H1 (cell line): ENCODE measurements around the gene HS6ST3. TPM values are rescaled to one million over a fixed set of nuclear protein-coding genes. Genes with fewer than 3 reads are reported as not detected.

Experiments used
- CTCF ChIA-PET: fragments of 300-600 bp; sonication (Branson Sonifier 250); formaldehyde crosslinking; loops from one replicate; lab custom pipeline; 2021; ENCODE audit not compliant: partially characterized antibody; lab: Charles Lee
- POLR2A ChIA-PET: fragments of 300-600 bp; sonication (Branson Sonifier 250); formaldehyde crosslinking; loops from one replicate; lab custom pipeline; 2021; ENCODE audit warnings: inconsistent platforms; ENCODE audit not compliant: partially characterized antibody; lab: Charles Lee
- DNase-seq, 2 experiments: peaks; one replicate each; pipeline versions ENCODE4 v3.0.0 to v3.0.0-alpha.2; 2010 to 2022; ENCODE audit warnings: low spot score in 2 of 2, low read depth in 1 of 2, mixed read lengths in 1 of 2
- FAIRE-seq: peaks from 2 replicates; lab custom pipeline; 2011; peaks lifted over from hg19 to GRCh38; lab: Jason Lieb, UNC
- H2AFZ ChIP-seq: 2 replicates; pipeline ENCODE4 v1.8.1; 2012; ENCODE audit warnings: low read length, inconsistent platforms
- H2AK5ac ChIP-seq: 2 replicates; pipeline ENCODE4 v1.6.1; 2013; ENCODE audit warnings: low read depth, low read length
- H2BK120ac ChIP-seq: replicated peaks from 2 replicates; pipeline ENCODE3; 2013; ENCODE audit warnings: low read depth, low read length, inconsistent platforms
- H2BK12ac ChIP-seq: 2 replicates; pipeline ENCODE4 v1.6.1; 2013; ENCODE audit warnings: low read depth, low read length
- H2BK15ac ChIP-seq: 2 replicates; pipeline ENCODE4 v1.6.1; 2013; ENCODE audit warnings: low read length
- H2BK20ac ChIP-seq: 2 replicates; pipeline ENCODE4 v1.6.1; 2013; ENCODE audit warnings: low read length
- H2BK5ac ChIP-seq: 2 replicates; pipeline ENCODE4 v1.6.1; 2013; ENCODE audit warnings: low read depth, low read length
- H3K14ac ChIP-seq: 2 replicates; pipeline ENCODE4 v1.6.1; 2013; ENCODE audit warnings: inconsistent platforms; ENCODE audit not compliant: insufficient read length
- H3K18ac ChIP-seq: 2 replicates; pipeline ENCODE4 v1.6.1; 2013; ENCODE audit warnings: low read length; ENCODE audit errors: extremely low read depth
- H3K23ac ChIP-seq: 2 replicates; pipeline ENCODE4 v1.6.1; 2013; ENCODE audit warnings: inconsistent platforms; ENCODE audit not compliant: insufficient read length
- H3K23me2 ChIP-seq: 2 replicates; pipeline ENCODE4 v1.6.1; 2013; ENCODE audit warnings: low read depth, low read length
- H3K27ac ChIP-seq: 2 replicates; pipeline ENCODE4 v1.6.1; 2011; ENCODE audit warnings: low read depth, low read length, inconsistent platforms
- H3K27me3 ChIP-seq, 4 experiments: replicated peaks in 1 of 4; 1 replicate in 1 of 4; 2 replicates in 3 of 4; pipeline versions ENCODE4 v1.6.1 to v1.8.1; 2011 to 2013; ENCODE audit warnings: low read length in 3 of 4, mild to moderate bottlenecking in 3 of 4, inconsistent platforms in 2 of 4, mixed read lengths in 2 of 4, moderate library complexity in 1 of 4; ENCODE audit not compliant: control insufficient read depth in 3 of 4, insufficient read depth in 3 of 4; ENCODE audit errors: extremely low read depth in 1 of 4
- H3K36me3 ChIP-seq, 4 experiments: 2 replicates each; pipeline versions ENCODE4 v1.6.1 to v1.8.1; 2011 to 2013; ENCODE audit warnings: mild to moderate bottlenecking in 4 of 4, low read length in 3 of 4, moderate library complexity in 2 of 4, control low read depth in 1 of 4, inconsistent platforms in 1 of 4; ENCODE audit not compliant: insufficient read depth in 4 of 4, control insufficient read depth in 2 of 4
- H3K4ac ChIP-seq: replicated peaks from 2 replicates; pipeline ENCODE3; 2013; ENCODE audit warnings: low read length, low read depth, mixed read lengths, inconsistent platforms; ENCODE audit not compliant: insufficient read length
- H3K4me1 ChIP-seq, 4 experiments: replicated peaks in 1 of 4; 1 replicate in 1 of 4; 2 replicates in 3 of 4; pipeline versions ENCODE4 v1.6.1 to v1.8.1; 2011 to 2013; ENCODE audit warnings: low read length in 3 of 4, inconsistent platforms in 2 of 4, mixed read lengths in 1 of 4; ENCODE audit not compliant: insufficient read depth in 4 of 4, control insufficient read depth in 3 of 4
- H3K4me2 ChIP-seq, 2 experiments: 2 replicates each; pipeline versions ENCODE4 v1.6.1 to v1.8.1; 2011 to 2013; ENCODE audit warnings: low read depth in 2 of 2, low read length in 2 of 2, control low read depth in 1 of 2, inconsistent platforms in 1 of 2, mild to moderate bottlenecking in 1 of 2; ENCODE audit not compliant: insufficient read depth in 1 of 2
- H3K4me3 ChIP-seq, 4 experiments: fragments of 200-600, 300-600 bp in 1 of 4; sonication (generic), shearing (Covaris generic), sonication (Bioruptor Twin) in 1 of 4; 2 replicates each; pipeline versions ENCODE4 v1.5.1 to v1.8.1; 2011 to 2016; ENCODE audit warnings: low read length in 4 of 4, low read depth in 3 of 4, control low read depth in 2 of 4, inconsistent platforms in 2 of 4, mild to moderate bottlenecking in 2 of 4, mixed read lengths in 1 of 4, moderate library complexity in 1 of 4; ENCODE audit not compliant: insufficient read depth in 2 of 4; ENCODE audit errors: extremely low read depth in 1 of 4
- H3K56ac ChIP-seq: replicated peaks from 2 replicates; pipeline ENCODE3; 2013; ENCODE audit warnings: low read depth, mild to moderate bottlenecking, mixed read lengths, low read length, inconsistent platforms; ENCODE audit not compliant: insufficient read length
- H3K79me1 ChIP-seq: 2 replicates; pipeline ENCODE4 v1.6.1; 2013; ENCODE audit warnings: low read depth, low read length, control low read depth
- H3K79me2 ChIP-seq, 2 experiments: 2 replicates each; pipeline versions ENCODE4 v1.6.1 to v1.8.1; 2012 to 2013; ENCODE audit warnings: low read length in 2 of 2, mild to moderate bottlenecking in 2 of 2, inconsistent platforms in 1 of 2; ENCODE audit not compliant: insufficient read depth in 2 of 2, control insufficient read depth in 1 of 2
- H3K9ac ChIP-seq, 4 experiments: replicated peaks in 1 of 4; 1 replicate in 1 of 4; 2 replicates in 3 of 4; pipeline versions ENCODE4 v1.6.1 to v1.8.1; 2011 to 2013; ENCODE audit warnings: low read depth in 3 of 4, low read length in 3 of 4, control low read depth in 2 of 4, mild to moderate bottlenecking in 2 of 4, moderate library complexity in 2 of 4, inconsistent platforms in 1 of 4; ENCODE audit errors: extremely low read depth in 1 of 4
- H3K9me3 ChIP-seq, 2 experiments: 2 replicates each; pipeline versions ENCODE4 v1.6.1 to v1.8.1; 2012 to 2013; ENCODE audit warnings: mild to moderate bottlenecking in 2 of 2, moderate library complexity in 2 of 2, control low read depth in 1 of 2, inconsistent platforms in 1 of 2, low read depth in 1 of 2, low read length in 1 of 2, mixed read lengths in 1 of 2; ENCODE audit not compliant: insufficient read depth in 2 of 2
- H4K20me1 ChIP-seq, 2 experiments: replicated peaks in 1 of 2; 2 replicates each; pipeline versions ENCODE3 to v1.8.1; 2011 to 2013; ENCODE audit warnings: inconsistent platforms in 2 of 2, low read length in 2 of 2, mild to moderate bottlenecking in 1 of 2; ENCODE audit not compliant: insufficient read depth in 2 of 2, control insufficient read depth in 1 of 2
- H4K5ac ChIP-seq: 2 replicates; pipeline ENCODE4 v1.6.1; 2013; ENCODE audit warnings: low read length, low read depth, mixed read lengths, inconsistent platforms; ENCODE audit not compliant: insufficient read length
- H4K8ac ChIP-seq: 2 replicates; pipeline ENCODE4 v1.8.0; 2013; ENCODE audit warnings: mild to moderate bottlenecking, moderate library complexity, low read length, inconsistent platforms; ENCODE audit not compliant: insufficient read depth; ENCODE audit errors: extremely low read depth
- H4K91ac ChIP-seq: replicated peaks from 2 replicates; pipeline ENCODE3; 2013; ENCODE audit warnings: low read length, mixed read lengths, inconsistent platforms; ENCODE audit not compliant: insufficient read length
- KDM1A ChIP-seq: fragments of 200-600, 300-600 bp; sonication (generic); IDR thresholded peaks from 2 replicates; pipeline ENCODE4 v1.7.1; 2016; ENCODE audit warnings: mild to moderate bottlenecking, low read length, borderline replicate concordance
- RBBP5 ChIP-seq: IDR thresholded peaks from 2 replicates; pipeline ENCODE4 v1.7.1; 2012; ENCODE audit warnings: low read depth, mild to moderate bottlenecking, inconsistent platforms, low read length, moderate library complexity, borderline replicate concordance
- TBP ChIP-seq: IDR thresholded peaks from 2 replicates; pipeline ENCODE4 v1.6.1; 2011; ENCODE audit warnings: low read depth, low read length, improper control_type of control experiment
- YY1 ChIP-seq: IDR thresholded peaks from 2 replicates; pipeline ENCODE4 v1.6.1; 2011; ENCODE audit warnings: low read depth, mild to moderate bottlenecking, low read length
- WGBS, 2 experiments: shearing (Covaris generic) in 1 of 2; methylation state at CpG; one replicate each; pipeline versions ENCODE4 v1.1.6 to v1.1.7; 2013 to 2015; ENCODE audit warnings: low lambda C conversion rate in 2 of 2, mixed read lengths in 2 of 2, inconsistent platforms in 1 of 2, low coverage in 1 of 2, missing lambda C conversion rate in 1 of 2; ENCODE audit not compliant: insufficient replicate concordance in 2 of 2, insufficient coverage in 1 of 2, insufficient read length in 1 of 2; ENCODE audit errors: extremely low coverage in 1 of 2, missing lambda C conversion rate in 1 of 2; 5-methylcytosine and 5-hydroxymethylcytosine counted together
- polyA plus RNA-seq, 7 experiments: library from polyadenylated mRNA; depleted of rRNA in 3 of 7; stranded (reverse) in 5 of 7; unstranded in 2 of 7; fragments of >200 nt in 5 of 7; fragments of 200-250 nt in 2 of 7; gene quantifications; 1 replicate in 5 of 7; 2 replicates in 1 of 7; 4 replicates in 1 of 7; pipeline versions ENCODE4 v1.2.1 to v1.2.3, GENCODE V29; 2011 to 2013; ENCODE audit warnings: missing spikeins in 2 of 7, mixed read lengths in 2 of 7
- total RNA-seq: library from RNA; stranded (reverse); fragmentation: NEBNext Ultra II Directional; extraction: Animal tissue kit (Norgen Biotek cat#: 25700); gene quantifications from 2 replicates; pipeline ENCODE4 v1.2.1, GENCODE V29; 2021

Gene HS6ST3
- total and polyA plus RNA-seq, 2 of the 8 experiments (the other 6 are each of a cell fraction or from before 2014, with no cell fraction given) = 0.45 to 1.2 TPM

DNA sequence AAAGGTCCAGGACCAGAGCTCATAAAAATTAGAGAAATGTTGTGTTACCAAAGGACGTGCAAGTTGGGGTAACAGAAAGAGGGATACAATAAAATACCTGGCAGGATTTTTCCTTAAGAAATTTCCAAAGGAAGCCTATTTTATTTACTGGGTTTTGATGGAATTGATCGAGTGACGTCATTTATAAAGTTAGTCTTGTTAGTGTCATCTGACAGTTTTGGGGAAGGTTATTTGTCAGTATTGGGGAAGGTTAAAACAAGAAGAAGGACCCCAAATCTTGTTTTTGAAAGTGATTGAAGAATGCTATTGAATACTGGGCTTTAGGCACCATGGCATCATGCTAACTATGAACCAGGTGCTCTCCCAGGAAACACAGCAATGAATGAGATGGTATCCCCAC lies 287.9 kb downstream of the HS6ST3 start:
- Histone ChIP-seq H3K79me1 (no peaks in the 10 kb centered on the region), H4K8ac (no peak overlapping the region), H3K79me2 (no peaks in the 10 kb centered on the region), H3K56ac (no peak overlapping the region), H2BK20ac (no peak overlapping the region), H2BK120ac (no peak overlapping the region), H2BK5ac (no peak overlapping the region), H3K36me3 (no peaks in the 10 kb centered on the region), H2AFZ (no peak overlapping the region), H3K23me2 (no peaks in the 10 kb centered on the region), H3K4me1 (no peaks in the 10 kb centered on the region)
- POLR2A ChIA-PET = no interaction called here
- WGBS, 2 experiments = 96% methylated on average over 3 of the region's 3 CpGs; no CpG with 5 or more reads in 1 of the 2 experiments
- no peak for DNase-seq
- FAIRE-seq = no peak
- TF ChIP-seq KDM1A (no peak), TBP (no peak), RBBP5 (no peak), YY1 (no peak)
- TF ChIP-seq, all 59 proteins: peak for 0
- H3K9me3 ChIP-seq = no peaks in the 10 kb centered on the region
- H3K27me3 ChIP-seq = no peaks in the 10 kb centered on the region
- no peaks in the 10 kb centered on the region for H4K20me1 ChIP-seq
- no peak overlapping the region for H2AK5ac ChIP-seq
- CTCF ChIA-PET = no interaction called here
- no peak overlapping the region for H3K9ac ChIP-seq
- no peak overlapping the region for H3K23ac ChIP-seq
- H3K14ac ChIP-seq = no peak overlapping the region
- no peak overlapping the region for H3K18ac ChIP-seq
- H3K4me3 ChIP-seq = no peak overlapping the region
- H3K4me2 ChIP-seq = no peak overlapping the region
- H3K4ac ChIP-seq = no peak overlapping the region
- no peak overlapping the region for H4K91ac ChIP-seq
- H2BK15ac ChIP-seq = no peak overlapping the region
- no peak overlapping the region for H2BK12ac ChIP-seq
- H3K27ac ChIP-seq = no peak overlapping the region
- no peak overlapping the region for H4K5ac ChIP-seq
